ENCODE data around the gene SLC24A4. TPM values are rescaled to one million over a fixed set of nuclear protein-coding genes. Genes with fewer than 3 reads are reported as not detected.
"Not testable (repeated sequence)": the region's sequence is repeated elsewhere in the genome, so short reads cannot be mapped to it uniquely, and the experiment has no call there.

Gene SLC24A4
- polyA plus RNA-seq, 1 donor: 0.54 TPM

- Histone ChIP-seq H3K27ac (ENCODE audit: low read length) (no peak overlapping the region), H3K9me3 (ENCODE audit: control insufficient read depth, low read depth, low read length) (no peaks in the 10 kb centered on the region), H3K4me1 (ENCODE audit: control insufficient read depth, insufficient read depth, low read length) (peaks cover 4% of the 10 kb centered on the region), H3K36me3 (ENCODE audit: control insufficient read depth, insufficient read depth, low read length) (no peaks in the 10 kb centered on the region), H3K4me3 (ENCODE audit: low read length) (no peak overlapping the region), H3K27me3 (ENCODE audit: control insufficient read depth, insufficient read depth, low read length) (no peaks in the 10 kb centered on the region)
- no peak for DNase-seq
- no CpG with 5 or more reads among the region's 16 CpGs for WGBS (ENCODE audit: insufficient coverage, low lambda C conversion rate)
These were observed 208.3 kb downstream of the SLC24A4 start for GRCh38 chr14:92531106-92531873.

- no peak for DNase-seq
- no peak overlapping the region for H3K27ac ChIP-seq (ENCODE audit: low read length)
- H3K36me3 ChIP-seq (ENCODE audit: control insufficient read depth, insufficient read depth, low read length): no peaks in the 10 kb centered on the region
- H3K4me1 ChIP-seq (ENCODE audit: control insufficient read depth, insufficient read depth, low read length): peaks cover 4% of the 10 kb centered on the region
- no peaks in the 10 kb centered on the region for H3K27me3 ChIP-seq (ENCODE audit: control insufficient read depth, insufficient read depth, low read length)
- H3K4me3 ChIP-seq (ENCODE audit: low read length): no peak overlapping the region
- H3K9me3 ChIP-seq (ENCODE audit: control insufficient read depth, low read depth, low read length): no peaks in the 10 kb centered on the region
- 80% methylated on average over 1 of the region's 10 CpGs for WGBS (ENCODE audit: insufficient coverage, low lambda C conversion rate)
These were observed 209.7 kb downstream of the SLC24A4 start for GRCh38 chr14:92532490-92533163.

- H3K27ac ChIP-seq (ENCODE audit: low read length): no peak overlapping the region
- H3K9me3 ChIP-seq (ENCODE audit: control insufficient read depth, low read depth, low read length): no peaks in the 10 kb centered on the region
- H3K27me3 ChIP-seq (ENCODE audit: control insufficient read depth, insufficient read depth, low read length): no peaks in the 10 kb centered on the region
- peak in 1 of 2 donors; percentile 69 for DNase-seq
- no peak overlapping the region for H3K4me3 ChIP-seq (ENCODE audit: low read length)
- peaks cover 24% of the 10 kb centered on the region for H3K4me1 ChIP-seq (ENCODE audit: control insufficient read depth, insufficient read depth, low read length)
- WGBS (ENCODE audit: insufficient coverage, low lambda C conversion rate): 30% methylated on average over 2 of the region's 17 CpGs
- H3K36me3 ChIP-seq (ENCODE audit: control insufficient read depth, insufficient read depth, low read length): no peaks in the 10 kb centered on the region
These were observed 212.1 kb downstream of the SLC24A4 start for GRCh38 chr14:92534932-92535643.

GRCh38 chr14:92536231-92536630 lies 213.3 kb downstream of the SLC24A4 start:
- not testable (repeated sequence) for H3K27me3 ChIP-seq (ENCODE audit: control insufficient read depth, insufficient read depth, low read length); H3K4me3 ChIP-seq (ENCODE audit: low read length); H3K9me3 ChIP-seq (ENCODE audit: control insufficient read depth, low read depth, low read length); DNase-seq; H3K36me3 ChIP-seq (ENCODE audit: control insufficient read depth, insufficient read depth, low read length); H3K27ac ChIP-seq (ENCODE audit: low read length)
- WGBS (ENCODE audit: insufficient coverage, low lambda C conversion rate): no CpG with 5 or more reads among the region's 8 CpGs
- peaks cover 30% of the 10 kb centered on the region for H3K4me1 ChIP-seq (ENCODE audit: control insufficient read depth, insufficient read depth, low read length)

- H3K9me3 ChIP-seq (ENCODE audit: control insufficient read depth, low read depth, low read length): no peaks in the 10 kb centered on the region
- 17% methylated on average over 1 of the region's 6 CpGs for WGBS (ENCODE audit: insufficient coverage, low lambda C conversion rate)
- H3K4me3 ChIP-seq (ENCODE audit: low read length): no peak overlapping the region
- H3K36me3 ChIP-seq (ENCODE audit: control insufficient read depth, insufficient read depth, low read length): no peaks in the 10 kb centered on the region
- DNase-seq: peak in 1 of 2 donors; percentile 73
- H3K27ac ChIP-seq (ENCODE audit: low read length): peak overlapping the region; percentile 62
- H3K27me3 ChIP-seq (ENCODE audit: control insufficient read depth, insufficient read depth, low read length): no peaks in the 10 kb centered on the region
- H3K4me1 ChIP-seq (ENCODE audit: control insufficient read depth, insufficient read depth, low read length): peaks cover 30% of the 10 kb centered on the region
These were observed 215.5 kb downstream of the SLC24A4 start for GRCh38 chr14:92538412-92538985.

GRCh38 chr14:92539419-92539818 lies 216.5 kb downstream of the SLC24A4 start:
- no peak for DNase-seq
- Histone ChIP-seq H3K27ac (ENCODE audit: low read length) (peak overlapping the region; percentile 62), H3K27me3 (ENCODE audit: control insufficient read depth, insufficient read depth, low read length) (no peaks in the 10 kb centered on the region), H3K4me3 (ENCODE audit: low read length) (no peak overlapping the region), H3K4me1 (ENCODE audit: control insufficient read depth, insufficient read depth, low read length) (peaks cover 30% of the 10 kb centered on the region), H3K9me3 (ENCODE audit: control insufficient read depth, low read depth, low read length) (no peaks in the 10 kb centered on the region), H3K36me3 (ENCODE audit: control insufficient read depth, insufficient read depth, low read length) (no peaks in the 10 kb centered on the region)
- no CpG with 5 or more reads among the region's 3 CpGs for WGBS (ENCODE audit: insufficient coverage, low lambda C conversion rate)

- DNase-seq: no peak
- peaks cover 30% of the 10 kb centered on the region for H3K4me1 ChIP-seq (ENCODE audit: control insufficient read depth, insufficient read depth, low read length)
- 100% methylated on average over 2 of the region's 12 CpGs for WGBS (ENCODE audit: insufficient coverage, low lambda C conversion rate)
- no peaks in the 10 kb centered on the region for H3K36me3 ChIP-seq (ENCODE audit: control insufficient read depth, insufficient read depth, low read length)
- no peak overlapping the region for H3K4me3 ChIP-seq (ENCODE audit: low read length)
- no peaks in the 10 kb centered on the region for H3K9me3 ChIP-seq (ENCODE audit: control insufficient read depth, low read depth, low read length)
- peak overlapping the region; percentile 62 for H3K27ac ChIP-seq (ENCODE audit: low read length)
- no peaks in the 10 kb centered on the region for H3K27me3 ChIP-seq (ENCODE audit: control insufficient read depth, insufficient read depth, low read length)
These were observed 216.9 kb downstream of the SLC24A4 start for GRCh38 chr14:92539875-92540274.

GRCh38 chr14:92540472-92541048 lies 217.6 kb downstream of the SLC24A4 start:
- DNase-seq: peak; percentile 67 to 80
- H3K27ac ChIP-seq (ENCODE audit: low read length): peak overlapping the region; percentile 55
- no CpG with 5 or more reads among the region's 6 CpGs for WGBS (ENCODE audit: insufficient coverage, low lambda C conversion rate)

GRCh38 chr14:92542766-92543554 lies 220.0 kb downstream of the SLC24A4 start:
- Histone ChIP-seq H3K4me1 (ENCODE audit: control insufficient read depth, insufficient read depth, low read length) (peaks cover 25% of the 10 kb centered on the region), H3K36me3 (ENCODE audit: control insufficient read depth, insufficient read depth, low read length) (no peaks in the 10 kb centered on the region), H3K27me3 (ENCODE audit: control insufficient read depth, insufficient read depth, low read length) (no peaks in the 10 kb centered on the region), H3K9me3 (ENCODE audit: control insufficient read depth, low read depth, low read length) (no peaks in the 10 kb centered on the region), H3K27ac (ENCODE audit: low read length) (no peak overlapping the region), H3K4me3 (ENCODE audit: low read length) (no peak overlapping the region)
- DNase-seq: no peak
- no CpG with 5 or more reads among the region's 8 CpGs for WGBS (ENCODE audit: insufficient coverage, low lambda C conversion rate)

More at GRCh38 chr14:92540472-92541048, 217.6 kb downstream of the SLC24A4 start:
- Histone ChIP-seq H3K4me1 (ENCODE audit: control insufficient read depth, insufficient read depth, low read length) (peaks cover 30% of the 10 kb centered on the region), H3K9me3 (ENCODE audit: control insufficient read depth, low read depth, low read length) (no peaks in the 10 kb centered on the region), H3K27me3 (ENCODE audit: control insufficient read depth, insufficient read depth, low read length) (no peaks in the 10 kb centered on the region), H3K36me3 (ENCODE audit: control insufficient read depth, insufficient read depth, low read length) (no peaks in the 10 kb centered on the region), H3K4me3 (ENCODE audit: low read length) (no peak overlapping the region)
